KMS-11 (cell line): ENCODE data around the gene SLC25A4.

Experiments used
- H2AFZ ChIP-seq: fragments of 200-600 bp; sonication (generic); 2 replicates; pipeline ENCODE4 v1.6.1; 2016; ENCODE audit warnings: antibody characterized with exemption, mixed run types, low read depth
- H3K27ac ChIP-seq: fragments of 200-600 bp; sonication (generic); 2 replicates; pipeline ENCODE4 v1.6.1; 2016; ENCODE audit warnings: mild to moderate bottlenecking, mixed run types
- H3K27me3 ChIP-seq: fragments of 200-600 bp; sonication (generic); 2 replicates; pipeline ENCODE4 v1.6.1; 2017; ENCODE audit warnings: mild to moderate bottlenecking, low read depth, mixed run types, moderate library complexity; ENCODE audit not compliant: insufficient read depth
- H3K36me3 ChIP-seq: fragments of 200-600 bp; sonication (generic); 2 replicates; pipeline ENCODE4 v1.6.1; 2017; ENCODE audit warnings: mild to moderate bottlenecking, mixed run types; ENCODE audit not compliant: insufficient read depth
- H3K4me1 ChIP-seq: fragments of 200-600 bp; sonication (generic); 2 replicates; pipeline ENCODE4 v1.6.1; 2016; ENCODE audit warnings: mild to moderate bottlenecking, low read depth, mixed run types; ENCODE audit not compliant: poor library complexity, severe bottlenecking
- H3K4me2 ChIP-seq: fragments of 200-600 bp; sonication (generic); 2 replicates; pipeline ENCODE4 v1.7.0; 2016; ENCODE audit warnings: mild to moderate bottlenecking, mixed run types
- H3K4me3 ChIP-seq: fragments of 200-600 bp; sonication (generic); IDR thresholded peaks from 2 replicates; pipeline ENCODE4 v1.6.1; 2017; ENCODE audit warnings: low read depth, low read length, mixed read lengths; ENCODE audit not compliant: insufficient read depth
- H3K79me2 ChIP-seq: fragments of 200-600 bp; sonication (generic); 2 replicates; pipeline ENCODE4 v1.6.1; 2016; ENCODE audit warnings: low read depth, mixed run types; ENCODE audit not compliant: insufficient read depth
- H3K9ac ChIP-seq: fragments of 200-600 bp; sonication (generic); 2 replicates; pipeline ENCODE4 v1.6.1; 2016; ENCODE audit warnings: mild to moderate bottlenecking, mixed run types
- H4K20me1 ChIP-seq: fragments of 200-600 bp; sonication (generic); 2 replicates; pipeline ENCODE4 v1.6.1; 2016; ENCODE audit warnings: mild to moderate bottlenecking, mixed run types; ENCODE audit not compliant: insufficient read depth
- TF ChIP-seq, protein P1 (sequence below): fragments of 200-600 bp; sonication (generic); conservative IDR thresholded peaks from 2 replicates; pipeline ENCODE4 v1.6.1; 2017; ENCODE audit warnings: low read depth, mild to moderate bottlenecking, antibody characterized with exemption, low read length, moderate library complexity, mixed read lengths

SLC25A4 gene

GRCh38 chr4:185165605-185166063, 22.6 kb downstream of the SLC25A4 start:
- peaks cover 6% of the 10 kb centered on the region; the same call in 1 of the 2 replicates for H4K20me1 ChIP-seq
- no peaks in the 10 kb centered on the region for H3K27me3 ChIP-seq
- peaks cover 31% of the 10 kb centered on the region for H3K4me1 ChIP-seq
- H3K36me3 ChIP-seq, result no peaks in the 10 kb centered on the region
- peak overlapping the region; percentile 14 for H3K4me2 ChIP-seq
- H3K9ac ChIP-seq, result no peak overlapping the region
- TF ChIP-seq, protein P1, sequence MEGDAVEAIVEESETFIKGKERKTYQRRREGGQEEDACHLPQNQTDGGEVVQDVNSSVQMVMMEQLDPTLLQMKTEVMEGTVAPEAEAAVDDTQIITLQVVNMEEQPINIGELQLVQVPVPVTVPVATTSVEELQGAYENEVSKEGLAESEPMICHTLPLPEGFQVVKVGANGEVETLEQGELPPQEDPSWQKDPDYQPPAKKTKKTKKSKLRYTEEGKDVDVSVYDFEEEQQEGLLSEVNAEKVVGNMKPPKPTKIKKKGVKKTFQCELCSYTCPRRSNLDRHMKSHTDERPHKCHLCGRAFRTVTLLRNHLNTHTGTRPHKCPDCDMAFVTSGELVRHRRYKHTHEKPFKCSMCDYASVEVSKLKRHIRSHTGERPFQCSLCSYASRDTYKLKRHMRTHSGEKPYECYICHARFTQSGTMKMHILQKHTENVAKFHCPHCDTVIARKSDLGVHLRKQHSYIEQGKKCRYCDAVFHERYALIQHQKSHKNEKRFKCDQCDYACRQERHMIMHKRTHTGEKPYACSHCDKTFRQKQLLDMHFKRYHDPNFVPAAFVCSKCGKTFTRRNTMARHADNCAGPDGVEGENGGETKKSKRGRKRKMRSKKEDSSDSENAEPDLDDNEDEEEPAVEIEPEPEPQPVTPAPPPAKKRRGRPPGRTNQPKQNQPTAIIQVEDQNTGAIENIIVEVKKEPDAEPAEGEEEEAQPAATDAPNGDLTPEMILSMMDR, result no peak
- peak overlapping the region; percentile 11; the same call in 1 of the 2 replicates for H3K27ac ChIP-seq
- H3K4me3 ChIP-seq, result no peak overlapping the region
- H2AFZ ChIP-seq, result no peak overlapping the region
- no peaks in the 10 kb centered on the region; the same call in 1 of the 2 replicates for H3K79me2 ChIP-seq

DNA sequence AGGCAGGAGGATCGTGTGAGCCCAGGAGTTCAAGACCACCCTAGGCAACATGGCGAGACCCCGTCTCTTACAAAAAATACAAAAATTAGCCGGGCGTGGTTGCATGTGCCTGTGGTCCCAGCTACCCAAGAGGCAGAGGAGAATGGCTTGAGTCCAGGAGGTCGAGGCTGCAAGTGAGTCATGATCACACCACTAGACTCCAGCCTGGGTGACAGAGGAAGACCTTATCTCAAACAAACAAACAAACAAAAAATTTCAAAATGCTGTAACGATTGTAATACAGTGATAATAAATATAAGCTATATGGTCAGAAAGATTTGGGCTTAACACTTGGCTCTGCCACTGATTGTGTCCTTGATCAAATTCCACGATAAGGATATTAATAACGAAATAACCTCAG, 24.2 kb downstream of the SLC25A4 start:
- Histone ChIP-seq H3K36me3 (no peaks in the 10 kb centered on the region), H2AFZ (no peak overlapping the region), H3K4me3 (no peak overlapping the region), H3K4me2 (no peak overlapping the region), H3K79me2 (no peaks in the 10 kb centered on the region; the same call in 1 of the 2 replicates), H3K27me3 (no peaks in the 10 kb centered on the region), H3K27ac (no peak overlapping the region), H3K4me1 (peaks cover 36% of the 10 kb centered on the region), H4K20me1 (peaks cover 6% of the 10 kb centered on the region; the same call in 1 of the 2 replicates), H3K9ac (no peak overlapping the region)
- TF ChIP-seq, protein P1, result no peak

DNA sequence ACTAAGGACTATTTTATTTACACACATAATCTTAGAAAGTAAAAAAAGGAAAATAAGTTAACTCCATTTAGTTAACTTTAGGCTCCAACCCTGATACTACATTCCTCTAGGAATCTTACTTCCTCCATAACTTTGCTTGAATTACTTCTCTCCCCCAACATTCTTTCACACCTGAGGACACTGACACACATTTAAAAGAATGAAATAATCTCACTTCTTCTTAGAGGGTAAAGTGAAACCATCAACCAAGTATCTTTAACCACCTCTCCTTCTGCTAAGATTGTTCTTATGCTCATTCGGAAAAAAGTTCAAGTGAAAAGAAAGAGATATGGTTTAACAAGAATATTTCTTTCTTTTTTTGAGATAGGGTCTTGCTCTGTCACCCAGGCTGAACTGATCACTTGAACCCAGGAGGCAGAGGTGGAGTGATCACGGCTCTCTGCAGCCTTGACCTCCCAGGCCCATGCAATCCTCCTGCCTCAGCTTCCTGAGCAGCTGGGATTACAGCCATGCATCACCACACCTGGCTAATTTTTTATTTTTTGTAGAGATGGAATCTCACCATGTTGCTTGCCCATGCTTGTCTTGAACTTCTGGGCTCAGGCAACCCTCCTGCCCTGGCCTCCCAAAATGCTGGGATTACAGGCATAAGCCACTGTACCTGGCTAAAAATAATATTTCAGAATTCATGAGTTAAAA, 28.5 kb downstream of the SLC25A4 start:
- Histone ChIP-seq H3K27ac (no peak overlapping the region), H3K79me2 (no peaks in the 10 kb centered on the region), H3K4me2 (no peak overlapping the region), H4K20me1 (no peaks in the 10 kb centered on the region), H3K4me3 (no peak overlapping the region), H3K4me1 (peaks cover 14% of the 10 kb centered on the region), H2AFZ (no peak overlapping the region), H3K27me3 (no peaks in the 10 kb centered on the region), H3K9ac (no peak overlapping the region), H3K36me3 (no peaks in the 10 kb centered on the region)
- TF ChIP-seq, protein P1, result no peak

DNA sequence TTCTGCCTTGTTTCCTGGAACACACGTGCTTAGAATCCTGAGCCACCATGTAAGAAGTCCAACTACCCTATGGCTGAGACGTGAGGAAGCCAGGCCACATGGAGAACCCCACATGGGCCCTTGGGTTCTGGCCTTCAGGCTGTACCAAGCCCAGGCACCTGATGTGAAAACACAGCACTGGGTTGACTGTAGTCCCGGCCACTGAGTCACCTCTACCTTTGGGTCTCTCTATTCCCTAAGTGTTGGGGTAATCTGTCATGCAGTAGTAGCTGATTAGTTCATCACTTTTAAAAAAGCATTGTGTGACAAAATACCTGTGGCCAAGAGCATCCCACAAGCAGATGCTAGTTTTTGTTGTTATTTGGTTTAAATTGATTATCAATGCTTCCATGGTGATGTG, 36.4 kb downstream of the SLC25A4 start:
- TF ChIP-seq, protein P1, result no peak
- no peaks in the 10 kb centered on the region for H3K27me3 ChIP-seq
- H3K36me3 ChIP-seq, result no peaks in the 10 kb centered on the region
- H3K4me3 ChIP-seq, result no peak overlapping the region
- no peak overlapping the region for H2AFZ ChIP-seq
- peaks cover 7% of the 10 kb centered on the region for H3K4me1 ChIP-seq
- H3K4me2 ChIP-seq, result no peak overlapping the region
- H3K9ac ChIP-seq, result no peak overlapping the region
- 0 out of 2 replicates have a peak, but pooled peaks cover 4% of the 10 kb centered on the region for H4K20me1 ChIP-seq
- H3K27ac ChIP-seq, result no peak overlapping the region
- peaks cover 19% of the 10 kb centered on the region; the same call in 1 of the 2 replicates for H3K79me2 ChIP-seq
